ENCODE measurements around the gene TTLL1. TPM values are rescaled to one million over a fixed set of nuclear protein-coding genes. Genes with fewer than 3 reads are reported as not detected.

Gene TTLL1
- total and polyA plus RNA-seq, 9 donors = 1.3 to 13.7 (median 7.2) TPM

DNA sequence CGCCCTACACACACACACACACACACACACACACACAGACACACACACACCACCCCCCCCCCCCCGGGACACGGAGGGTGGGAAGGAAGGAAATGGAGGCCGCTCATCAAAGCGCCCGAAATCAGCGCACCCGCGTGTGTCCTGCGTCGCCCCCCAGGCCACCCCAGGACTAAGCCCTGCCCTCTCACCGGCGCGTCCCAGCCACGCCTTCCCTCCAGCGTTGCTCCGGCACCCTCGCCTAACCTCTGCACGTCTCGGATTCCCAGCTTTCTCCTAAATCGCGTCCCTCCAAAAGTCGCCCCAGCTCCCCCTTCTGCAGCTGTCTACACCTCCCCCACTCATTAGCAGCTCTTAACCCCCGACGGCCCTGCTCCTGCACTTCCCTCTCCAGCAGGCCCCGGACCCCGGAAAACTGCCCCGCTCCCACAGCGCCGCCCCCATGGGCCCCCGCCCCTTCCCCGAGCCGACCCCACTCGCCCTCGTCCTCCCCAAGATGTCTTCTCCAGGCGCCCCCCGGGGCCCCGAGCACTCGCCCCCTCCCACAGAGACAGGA lies 74.8 kb downstream of the TTLL1 start:
- Histone ChIP-seq H3K36me3 (no peaks in the 10 kb centered on the region), H3K4me1 (ENCODE audit: insufficient read depth) (peaks cover 9% of the 10 kb centered on the region), H3K27ac (no peak overlapping the region), H3K9me3 (no peaks in the 10 kb centered on the region), H3K4me3 (peak overlapping the region; percentile 62), H3K27me3 (no peaks in the 10 kb centered on the region)
- DNase-seq = peak; percentile 32 to 66 (median 57)
- TF ChIP-seq, protein P1, sequence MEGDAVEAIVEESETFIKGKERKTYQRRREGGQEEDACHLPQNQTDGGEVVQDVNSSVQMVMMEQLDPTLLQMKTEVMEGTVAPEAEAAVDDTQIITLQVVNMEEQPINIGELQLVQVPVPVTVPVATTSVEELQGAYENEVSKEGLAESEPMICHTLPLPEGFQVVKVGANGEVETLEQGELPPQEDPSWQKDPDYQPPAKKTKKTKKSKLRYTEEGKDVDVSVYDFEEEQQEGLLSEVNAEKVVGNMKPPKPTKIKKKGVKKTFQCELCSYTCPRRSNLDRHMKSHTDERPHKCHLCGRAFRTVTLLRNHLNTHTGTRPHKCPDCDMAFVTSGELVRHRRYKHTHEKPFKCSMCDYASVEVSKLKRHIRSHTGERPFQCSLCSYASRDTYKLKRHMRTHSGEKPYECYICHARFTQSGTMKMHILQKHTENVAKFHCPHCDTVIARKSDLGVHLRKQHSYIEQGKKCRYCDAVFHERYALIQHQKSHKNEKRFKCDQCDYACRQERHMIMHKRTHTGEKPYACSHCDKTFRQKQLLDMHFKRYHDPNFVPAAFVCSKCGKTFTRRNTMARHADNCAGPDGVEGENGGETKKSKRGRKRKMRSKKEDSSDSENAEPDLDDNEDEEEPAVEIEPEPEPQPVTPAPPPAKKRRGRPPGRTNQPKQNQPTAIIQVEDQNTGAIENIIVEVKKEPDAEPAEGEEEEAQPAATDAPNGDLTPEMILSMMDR (IDR thresholded peaks at IDR 0.05) = no peak
- TF ChIP-seq EP300 (IDR thresholded peaks at IDR 0.05) (no peak), POLR2A (IDR thresholded peaks at IDR 0.05) (no peak)
- intact Hi-C loops (cut with DNase I) = no loop called here
- 1 to 2% (median 1%) methylated on average over 31 to 38 of the region's 39 CpGs for WGBS, 3 donors

GRCh38 chr22:43013355-43014315 lies 75.6 kb downstream of the TTLL1 start:
- TF ChIP-seq, protein P1 (IDR thresholded peaks at IDR 0.05) = no peak
- TF ChIP-seq POLR2A (IDR thresholded peaks at IDR 0.05) = no peak
- no peak for TF ChIP-seq EP300 (IDR thresholded peaks at IDR 0.05)
- no peak for DNase-seq
- intact Hi-C loops (cut with DNase I) = no loop called here
- Histone ChIP-seq H3K36me3 (no peaks in the 10 kb centered on the region), H3K4me1 (ENCODE audit: insufficient read depth) (peaks cover 9% of the 10 kb centered on the region), H3K27ac (no peak overlapping the region), H3K9me3 (no peaks in the 10 kb centered on the region), H3K27me3 (no peaks in the 10 kb centered on the region), H3K4me3 (peak overlapping the region; percentile 62)
- 20 to 29% (median 21%) methylated on average over 16 of the region's 16 CpGs for WGBS, 3 donors

GRCh38 chr22:43012390-43012789 lies 76.8 kb downstream of the TTLL1 start:
- Histone ChIP-seq H3K36me3 (no peaks in the 10 kb centered on the region), H3K4me3 (no peak overlapping the region), H3K27me3 (no peaks in the 10 kb centered on the region), H3K4me1 (ENCODE audit: insufficient read depth) (peaks cover 9% of the 10 kb centered on the region), H3K9me3 (no peaks in the 10 kb centered on the region), H3K27ac (no peak overlapping the region)
- DNase-seq = no peak
- intact Hi-C loops (cut with DNase I) = no loop called here
- no peak for TF ChIP-seq EP300 (IDR thresholded peaks at IDR 0.05)
- TF ChIP-seq POLR2A (IDR thresholded peaks at IDR 0.05) = no peak
- TF ChIP-seq, protein P1 (IDR thresholded peaks at IDR 0.05) = no peak
- 71 to 81% (median 73%) methylated on average over 6 of the region's 6 CpGs for WGBS, 3 donors

- intact Hi-C loops (cut with DNase I) = no loop called here
- Histone ChIP-seq H3K4me3 (no peak overlapping the region), H3K36me3 (no peaks in the 10 kb centered on the region), H3K27me3 (no peaks in the 10 kb centered on the region), H3K4me1 (ENCODE audit: insufficient read depth) (peaks cover 9% of the 10 kb centered on the region), H3K27ac (no peak overlapping the region), H3K9me3 (no peaks in the 10 kb centered on the region)
- DNase-seq = no peak
- 79 to 86% (median 84%) methylated on average over 7 of the region's 7 CpGs for WGBS, 3 donors
- TF ChIP-seq EP300 (IDR thresholded peaks at IDR 0.05) = no peak
- no peak for TF ChIP-seq POLR2A (IDR thresholded peaks at IDR 0.05)
- TF ChIP-seq, protein P1 (IDR thresholded peaks at IDR 0.05) = no peak
Observed at GRCh38 chr22:43011079-43011478, 78.1 kb downstream of the TTLL1 start.
